K562 (cell line): ENCODE results near the gene AGFG1. TPM values are rescaled to one million over a fixed set of nuclear protein-coding genes. Genes with fewer than 3 reads are reported as not detected.

Experiments used
- BACH1 ChIP-seq: fragments of 200-800 bp; sonication (Bioruptor generic); IDR thresholded peaks from 2 replicates; pipeline ENCODE4 v1.6.1; 2016; ENCODE audit warnings: missing genetic modification characterization, missing compliant biosample characterization
- CBFB ChIP-seq: sonication (generic); formaldehyde crosslinking; IDR thresholded peaks from 2 replicates; pipeline ENCODE4 v1.4.0; 2020; ENCODE audit warnings: mild to moderate bottlenecking, missing genetic modification reagents
- CBX5 ChIP-seq: IDR thresholded peaks from 2 replicates; pipeline ENCODE4 v1.6.1; 2014; ENCODE audit warnings: low read depth, borderline replicate concordance
- CEBPG ChIP-seq, 3 experiments: fragments of 200-800 bp in 1 of 3; sonication (Bioruptor generic) in 1 of 3; sonication (generic) in 1 of 3; formaldehyde crosslinking in 1 of 3; IDR thresholded peaks in 2 of 3; conservative IDR thresholded peaks in 1 of 3; 2 replicates each; pipeline versions ENCODE4 v1.6.1 to v1.8.0; 2016 to 2022; ENCODE audit warnings: missing compliant biosample characterization in 2 of 3, missing genetic modification characterization in 2 of 3, mild to moderate bottlenecking in 1 of 3, missing genetic modification reagents in 1 of 3
- CHAMP1 ChIP-seq: fragments of 450-650 bp; IDR thresholded peaks from 2 replicates; pipeline ENCODE4 v1.6.1; 2016; ENCODE audit warnings: mild to moderate bottlenecking
- COPS2 ChIP-seq: fragments of 450-650 bp; conservative IDR thresholded peaks from 2 replicates; pipeline ENCODE4 v1.6.1; 2016; ENCODE audit warnings: mild to moderate bottlenecking, moderate library complexity
- FIP1L1 ChIP-seq: fragments of 200-400 bp; formaldehyde crosslinking; IDR thresholded peaks from 2 replicates; pipeline ENCODE4 v1.6.1; 2018; ENCODE audit warnings: mild to moderate bottlenecking, low read depth, low read length; ENCODE audit not compliant: poor library complexity, severe bottlenecking
- GTF3C2 ChIP-seq: IDR thresholded peaks from 3 replicates; pipeline ENCODE4 v1.6.1; 2011; ENCODE audit warnings: borderline replicate concordance, mild to moderate bottlenecking, moderate library complexity; ENCODE audit not compliant: insufficient read length; ENCODE audit errors: extremely low read depth
- HNRNPK ChIP-seq: fragments of 200-400 bp; formaldehyde crosslinking; IDR thresholded peaks from one replicate; pipeline ENCODE4 v1.6.1; 2018; ENCODE audit warnings: mild to moderate bottlenecking, low read depth, low read length; ENCODE audit not compliant: poor library complexity, severe bottlenecking
- IFI16 ChIP-seq: fragments of 250-450 bp; sonication (Bioruptor Pico); IDR thresholded peaks from 2 replicates; pipeline ENCODE4 v2.1.2; 2022; ENCODE audit warnings: mild to moderate bottlenecking, inconsistent platforms
- KDM1A ChIP-seq, 2 experiments: fragments of 450-650 bp; IDR thresholded peaks; 2 replicates each; pipeline ENCODE4 v1.6.1; 2016; ENCODE audit warnings: mild to moderate bottlenecking in 2 of 2
- KLF10 ChIP-seq: fragments of 250-450 bp; sonication (Bioruptor Pico); IDR thresholded peaks from 2 replicates; pipeline ENCODE4 v1.6.1; 2021; ENCODE audit warnings: matching md5 sums
- MCM5 ChIP-seq: fragments of 450-650 bp; IDR thresholded peaks from 2 replicates; pipeline ENCODE4 v1.6.1; 2016; ENCODE audit warnings: low read depth
- NFYB ChIP-seq: IDR thresholded peaks from 2 replicates; pipeline ENCODE4 v1.6.1; 2011; ENCODE audit warnings: mild to moderate bottlenecking, moderate library complexity; ENCODE audit not compliant: insufficient read length; ENCODE audit errors: extremely low read depth
- POLR2H ChIP-seq: IDR thresholded peaks from 2 replicates; pipeline ENCODE4 v1.6.1; 2016; ENCODE audit warnings: missing genetic modification characterization, low read depth, mild to moderate bottlenecking, control low read depth, missing compliant biosample characterization, moderate library complexity
- TCF3 ChIP-seq: sonication (generic); formaldehyde crosslinking; IDR thresholded peaks from 2 replicates; pipeline ENCODE4 v1.4.0; 2020; ENCODE audit warnings: mild to moderate bottlenecking, missing genetic modification reagents
- TGIF2 ChIP-seq: sonication (generic); formaldehyde crosslinking; IDR thresholded peaks from 2 replicates; pipeline ENCODE4 v1.8.1; 2022; ENCODE audit warnings: mild to moderate bottlenecking, missing genetic modification reagents, moderate library complexity
- XRCC4 ChIP-seq: IDR thresholded peaks from one replicate; pipeline ENCODE4 v1.6.1; 2011; ENCODE audit not compliant: insufficient read depth, insufficient read length; ENCODE audit errors: extremely low read depth
- YBX1 ChIP-seq: fragments of 450-650 bp; IDR thresholded peaks from 2 replicates; pipeline ENCODE4 v1.7.1; 2016; ENCODE audit warnings: mild to moderate bottlenecking
- polyA plus RNA-seq, 8 experiments: library from polyadenylated mRNA; depleted of rRNA in 4 of 8; stranded (reverse) in 5 of 8; unstranded in 3 of 8; fragments of >200 nt; fragmentation: Nextera tagmentation in 2 of 8; fragmentation: Illumina TruSeq in 1 of 8; extraction: Ambion mirVana in 2 of 8; extraction: Trizol in 1 of 8; gene quantifications; 2 replicates each; pipeline versions ENCODE4 v1.2.1 to v1.2.3, GENCODE V29; 2011 to 2014; ENCODE audit warnings: inconsistent platforms in 1 of 8, missing spikeins in 1 of 8
- total RNA-seq, 7 experiments: library from RNA; depleted of rRNA in 6 of 7; stranded (reverse); fragments of >200 nt in 6 of 7; fragmentation: Illumina TruSeq in 2 of 7; extraction: Trizol in 2 of 7; gene quantifications; 2 replicates each; pipeline versions ENCODE4 v1.2.1 to v1.2.3, GENCODE V29; 2011 to 2021; ENCODE audit warnings: low replicate concordance in 1 of 7
- TF ChIP-seq, protein P1 (sequence below), 2 experiments: fragments of 450-650 bp; conservative IDR thresholded peaks; 2 replicates each; pipeline ENCODE4 v1.6.1; 2017; ENCODE audit warnings: mild to moderate bottlenecking in 2 of 2, moderate library complexity in 2 of 2

Gene AGFG1
- total and polyA plus RNA-seq, 9 of the 15 experiments (the other 6 are each of a cell fraction or from before 2014, with no cell fraction given), result 11.2 to 97.5 (median 36.0) TPM

DNA sequence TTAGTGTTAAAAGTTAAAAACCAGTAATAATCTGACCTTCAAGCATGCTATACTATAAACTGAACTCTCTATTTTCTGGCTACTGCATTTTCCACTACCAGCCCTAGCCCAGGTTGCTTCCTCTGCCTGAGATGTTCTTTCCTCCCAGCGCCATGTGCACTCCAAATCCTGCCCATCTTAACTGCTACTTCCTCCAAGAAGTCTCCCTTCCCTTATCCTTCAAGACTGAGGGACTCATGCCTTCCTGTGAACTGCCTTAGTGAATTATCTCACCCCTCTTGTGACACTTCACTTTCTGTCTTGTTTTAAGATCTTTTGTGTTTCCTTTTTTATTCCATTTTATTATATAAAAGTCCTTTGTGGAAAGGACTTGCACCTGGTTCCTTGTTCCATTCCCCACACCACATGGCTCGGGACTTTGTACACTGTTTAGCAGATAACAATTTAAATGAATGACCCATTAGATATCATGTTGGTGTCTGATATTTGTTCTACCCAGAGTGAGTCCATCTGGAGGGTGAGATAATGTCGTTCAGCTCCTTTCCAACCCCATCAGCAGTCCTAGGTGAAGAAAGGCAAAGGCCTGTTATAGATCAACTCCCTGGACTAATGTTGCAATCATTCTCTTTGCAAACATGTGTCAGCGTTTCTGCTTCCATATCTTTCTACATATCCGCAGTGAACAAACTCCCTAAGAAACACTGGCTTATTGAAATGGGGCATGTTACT is 20.9 kb upstream of the AGFG1 start (continued):
- TF ChIP-seq NFYB, result no peak
- TF ChIP-seq BACH1 (tag), result peak; percentile 89
- TF ChIP-seq, protein P1, sequence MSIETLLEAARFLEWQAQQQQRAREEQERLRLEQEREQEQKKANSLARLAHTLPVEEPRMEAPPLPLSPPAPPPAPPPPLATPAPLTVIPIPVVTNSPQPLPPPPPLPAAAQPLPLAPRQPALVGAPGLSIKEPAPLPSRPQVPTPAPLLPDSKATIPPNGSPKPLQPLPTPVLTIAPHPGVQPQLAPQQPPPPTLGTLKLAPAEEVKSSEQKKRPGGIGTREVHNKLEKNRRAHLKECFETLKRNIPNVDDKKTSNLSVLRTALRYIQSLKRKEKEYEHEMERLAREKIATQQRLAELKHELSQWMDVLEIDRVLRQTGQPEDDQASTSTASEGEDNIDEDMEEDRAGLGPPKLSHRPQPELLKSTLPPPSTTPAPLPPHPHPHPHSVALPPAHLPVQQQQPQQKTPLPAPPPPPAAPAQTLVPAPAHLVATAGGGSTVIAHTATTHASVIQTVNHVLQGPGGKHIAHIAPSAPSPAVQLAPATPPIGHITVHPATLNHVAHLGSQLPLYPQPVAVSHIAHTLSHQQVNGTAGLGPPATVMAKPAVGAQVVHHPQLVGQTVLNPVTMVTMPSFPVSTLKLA (conservative IDR thresholded peaks at IDR 0.05), result peak; percentile 78 to 84
- TF ChIP-seq CHAMP1, result peak; percentile 85
- no peak for TF ChIP-seq HNRNPK
- TF ChIP-seq FIP1L1, result no peak
- no peak for TF ChIP-seq KLF10
- TF ChIP-seq GTF3C2, result no peak
- no peak for TF ChIP-seq IFI16 (CRISPR knock-in tag)
- TF ChIP-seq CBX5, result no peak
- no peak for TF ChIP-seq COPS2
- no peak for TF ChIP-seq XRCC4
- TF ChIP-seq KDM1A (IDR thresholded peaks at IDR 0.05), result peak; percentile 92 to 93
- TF ChIP-seq POLR2H (tag), result no peak
- TF ChIP-seq CEBPG (CRISPR knock-in tag; IDR thresholded peaks at IDR 0.05), result peak; percentile 90
- peak; percentile 95 to 97 for TF ChIP-seq CEBPG (tag; conservative IDR thresholded peaks at IDR 0.05 in 1 of 2, IDR thresholded peaks at IDR 0.05 in 1 of 2)
- no peak for TF ChIP-seq TGIF2 (CRISPR knock-in tag)
- TF ChIP-seq TCF3 (CRISPR knock-in tag), result peak; percentile 97
- TF ChIP-seq MCM5, result no peak
- no peak for TF ChIP-seq YBX1
- TF ChIP-seq CBFB (CRISPR knock-in tag), result no peak
